Measurements from ENCODE around the gene PGA3.
"Not testable (repeated sequence)": the region's sequence is repeated elsewhere in the genome, so short reads cannot be mapped to it uniquely, and the experiment has no call there.

PGA3 gene

DNA sequence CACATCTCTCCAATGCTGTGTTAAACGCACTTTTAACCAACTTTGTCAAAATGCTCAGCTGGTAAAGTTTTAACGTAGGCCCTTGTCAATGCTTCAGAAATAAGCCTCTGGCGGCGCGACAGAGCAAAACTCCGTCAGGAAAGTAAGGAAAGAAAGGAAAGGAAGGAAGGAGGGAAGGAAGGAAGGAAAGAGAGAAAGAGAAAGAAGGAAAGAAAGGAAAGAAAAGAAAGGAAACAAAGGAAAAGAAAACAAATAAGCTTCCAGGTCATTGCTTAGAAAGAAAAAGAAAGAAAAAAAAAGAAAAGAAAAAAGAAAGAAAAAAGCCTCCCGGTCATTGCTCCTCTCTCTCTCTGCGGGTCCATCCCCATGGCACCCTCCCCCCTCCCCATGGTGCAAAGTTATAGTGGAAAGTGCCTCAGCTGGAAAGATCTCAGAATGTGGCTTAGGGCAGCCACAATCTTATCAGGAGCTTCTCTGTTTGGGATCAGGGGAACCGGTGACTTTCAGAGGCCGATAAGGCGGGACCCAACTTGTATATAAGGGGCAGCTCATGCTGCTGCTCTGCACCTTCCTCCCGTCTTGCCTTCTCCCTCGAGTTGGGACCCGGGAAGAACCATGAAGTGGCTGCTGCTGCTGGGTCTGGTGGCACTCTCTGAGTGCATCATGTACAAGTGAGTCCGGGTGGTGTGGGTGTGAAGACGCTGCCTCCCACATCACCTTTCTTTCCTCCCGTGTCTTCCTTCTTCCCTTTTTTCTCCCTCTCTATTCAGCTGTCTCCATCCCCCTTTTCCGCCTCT, at the start of gene PGA3:
TSS of gene PGA3 (plus strand) at position 566 of the 797 bp plus-strand sequence. CDS start at position 616, 50 bp downstream.
- not testable (repeated sequence) for DNase-seq (ENCODE audit: low read depth in 2 of 2)

DNA sequence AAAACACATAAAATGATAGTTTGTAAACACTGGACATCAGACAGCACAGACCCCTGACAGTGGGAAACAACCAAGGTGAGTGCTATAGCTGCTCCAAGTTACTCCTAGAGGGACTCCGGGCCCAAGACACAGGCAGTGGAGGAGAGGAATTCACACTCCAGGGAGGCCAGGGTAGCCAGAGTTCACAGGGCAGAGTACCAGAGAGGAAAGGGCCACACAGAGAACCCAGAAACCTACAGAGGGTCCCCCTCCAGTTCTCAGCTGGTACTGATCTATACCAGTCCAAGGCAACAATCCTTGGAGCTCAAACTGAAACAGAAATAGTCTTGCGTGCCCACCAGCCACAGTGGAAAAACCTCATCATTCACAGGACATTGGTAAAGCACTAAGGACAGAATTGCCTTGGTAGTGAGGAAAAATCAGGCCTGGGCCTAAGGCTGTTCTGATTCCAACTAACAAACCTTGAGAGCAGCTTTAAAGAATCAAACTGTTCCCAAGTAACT, 49.7 kb upstream of the PGA3 start:
- no peak for DNase-seq (ENCODE audit: low read depth in 2 of 2)

DNA sequence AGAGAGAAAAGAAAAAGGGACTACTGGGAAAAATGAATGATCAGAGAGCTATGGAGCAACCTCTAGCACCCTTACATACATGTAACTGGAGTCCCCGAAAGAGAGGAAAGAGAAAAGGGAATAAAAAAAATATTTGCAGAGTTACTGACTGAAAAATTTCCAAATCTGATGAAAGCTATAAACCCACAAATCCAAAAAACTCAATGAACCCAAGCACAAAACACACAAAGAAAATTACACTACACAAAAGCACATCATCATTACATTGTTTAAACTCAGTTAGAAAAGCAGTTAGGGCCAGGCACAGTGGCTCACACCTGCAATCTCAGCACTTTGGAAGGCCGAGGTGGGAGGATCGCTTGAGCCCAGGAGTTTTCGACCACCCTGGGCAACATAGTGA, 48.8 kb upstream of the PGA3 start:
- DNase-seq (ENCODE audit: low read depth in 2 of 2): no peak

DNA sequence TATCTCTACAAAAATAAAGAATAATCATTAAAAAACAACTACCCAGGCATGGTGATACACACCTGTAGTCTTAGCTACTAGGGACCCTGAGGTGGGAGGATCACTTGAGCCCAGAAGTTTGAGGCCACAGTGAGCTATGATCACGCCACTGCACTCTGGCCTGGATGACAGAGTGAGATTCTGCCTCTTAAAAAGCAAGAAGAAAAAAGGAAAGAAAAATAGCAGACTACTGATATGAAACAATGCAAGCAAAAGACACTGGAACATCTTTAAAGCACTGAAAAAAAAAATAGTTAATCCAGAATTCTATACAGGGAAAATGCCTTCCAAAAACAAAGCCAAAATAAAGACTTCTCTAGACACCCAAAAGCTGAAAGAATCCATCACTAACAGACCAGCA, 48.0 kb upstream of the PGA3 start:
- no peak for DNase-seq (ENCODE audit: low read depth in 2 of 2)

DNA sequence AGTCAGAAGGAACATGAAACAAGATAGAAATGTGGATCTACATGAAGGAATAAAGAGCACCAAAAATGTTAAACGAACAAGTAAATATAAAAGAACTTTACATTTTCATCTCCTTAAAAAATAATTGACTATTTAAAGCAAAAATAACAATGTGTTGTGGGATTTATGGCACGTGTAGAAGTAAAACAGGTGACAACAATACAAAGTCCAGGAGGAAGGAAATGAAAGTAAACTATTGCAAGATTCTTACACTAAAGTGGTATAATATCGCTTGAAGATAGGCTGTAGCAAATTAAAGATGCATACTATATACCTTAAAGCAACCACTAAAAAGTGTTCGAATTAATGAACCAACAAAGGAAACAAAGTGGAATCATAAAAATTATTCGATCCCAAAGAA, 47.6 kb upstream of the PGA3 start:
- no peak for DNase-seq (ENCODE audit: low read depth in 2 of 2)

DNA sequence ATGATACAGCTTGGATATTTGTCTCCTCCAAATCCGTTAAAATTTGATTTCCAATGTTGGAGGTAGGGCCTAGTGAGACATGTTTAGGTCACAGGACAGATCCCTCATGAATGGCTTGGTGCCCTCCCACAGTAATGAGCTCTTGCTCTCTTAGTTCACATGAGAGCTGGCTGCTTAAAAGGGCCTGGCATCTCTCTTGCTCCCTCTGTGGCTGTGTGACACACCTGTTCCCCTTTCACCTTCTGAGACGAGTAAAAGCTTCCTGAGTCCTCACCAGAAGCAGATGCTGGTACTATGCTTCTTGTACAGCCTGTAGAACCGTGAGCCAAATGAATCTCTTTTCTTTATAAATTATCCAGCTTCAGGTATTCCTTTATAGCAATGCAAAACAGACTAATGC, 45.6 kb upstream of the PGA3 start:
- DNase-seq (ENCODE audit: low read depth in 2 of 2): no peak

DNA sequence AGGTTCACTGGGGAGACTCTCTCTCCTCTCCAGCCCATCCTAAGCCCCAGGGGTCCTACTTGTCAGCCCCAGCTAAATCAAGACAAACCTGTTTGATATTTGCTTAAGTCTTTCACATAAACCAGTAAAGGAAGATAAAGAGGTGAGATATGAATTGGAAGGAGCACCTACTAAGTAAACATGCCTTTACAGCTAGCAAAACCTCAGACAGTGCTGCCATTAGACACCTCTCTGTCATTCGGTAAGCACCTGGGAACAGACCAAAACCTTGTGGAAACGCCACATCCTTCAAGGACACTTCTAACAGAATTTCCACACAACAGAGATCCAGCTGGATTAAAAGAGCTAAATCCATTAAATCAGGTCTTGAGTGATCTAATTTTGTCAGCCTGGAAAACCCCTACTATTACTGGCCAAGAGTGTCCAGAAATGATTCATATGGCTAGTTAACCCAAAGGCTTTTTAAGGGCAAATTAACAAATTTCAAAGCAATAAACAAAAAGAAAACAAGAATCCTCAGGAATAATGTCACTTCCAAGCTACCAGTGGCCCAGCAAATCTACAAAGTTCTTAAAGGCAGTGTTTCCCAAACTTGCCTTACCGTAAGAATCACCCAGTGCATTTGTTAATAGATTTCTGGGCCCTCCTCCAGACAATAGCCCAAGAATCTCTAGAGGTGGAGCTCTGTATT, 44.5 kb upstream of the PGA3 start:
- DNase-seq (ENCODE audit: low read depth in 2 of 2): no peak

DNA sequence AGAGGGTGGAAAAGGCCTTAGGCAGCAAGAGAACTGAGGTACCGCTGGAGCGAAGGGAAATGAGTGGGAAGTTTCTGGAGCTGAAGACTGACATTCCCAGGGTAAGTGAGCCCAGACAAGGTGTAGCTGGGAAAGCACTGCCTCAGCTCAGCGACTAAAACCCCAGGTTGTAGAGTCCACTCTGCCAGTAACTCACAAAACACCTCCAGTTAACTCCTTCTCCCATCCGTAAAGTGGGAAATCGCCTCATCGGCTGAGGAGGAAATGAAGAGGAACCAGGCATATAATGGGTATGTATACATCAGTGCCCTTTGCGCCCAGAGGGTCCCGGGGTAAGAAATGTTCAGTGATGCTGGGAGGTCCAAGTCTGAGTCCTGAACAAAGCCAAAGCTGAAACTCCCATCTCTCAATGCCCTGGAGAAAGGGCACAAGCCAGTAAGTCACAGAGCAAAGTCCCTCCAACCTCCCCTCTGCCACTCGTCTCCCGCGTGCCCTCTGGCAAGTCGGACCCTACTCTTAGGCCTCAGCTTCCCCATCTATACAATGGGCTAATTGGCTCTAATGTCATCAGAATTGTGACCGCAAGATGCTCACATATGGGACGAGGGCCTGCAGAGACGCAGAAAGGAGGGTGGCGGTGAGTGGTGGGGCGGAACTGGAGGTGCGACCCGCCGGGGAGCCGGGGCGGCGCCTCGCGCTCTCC, 42.7 kb upstream of the PGA3 start:
- DNase-seq (ENCODE audit: low read depth in 2 of 2): no peak

DNA sequence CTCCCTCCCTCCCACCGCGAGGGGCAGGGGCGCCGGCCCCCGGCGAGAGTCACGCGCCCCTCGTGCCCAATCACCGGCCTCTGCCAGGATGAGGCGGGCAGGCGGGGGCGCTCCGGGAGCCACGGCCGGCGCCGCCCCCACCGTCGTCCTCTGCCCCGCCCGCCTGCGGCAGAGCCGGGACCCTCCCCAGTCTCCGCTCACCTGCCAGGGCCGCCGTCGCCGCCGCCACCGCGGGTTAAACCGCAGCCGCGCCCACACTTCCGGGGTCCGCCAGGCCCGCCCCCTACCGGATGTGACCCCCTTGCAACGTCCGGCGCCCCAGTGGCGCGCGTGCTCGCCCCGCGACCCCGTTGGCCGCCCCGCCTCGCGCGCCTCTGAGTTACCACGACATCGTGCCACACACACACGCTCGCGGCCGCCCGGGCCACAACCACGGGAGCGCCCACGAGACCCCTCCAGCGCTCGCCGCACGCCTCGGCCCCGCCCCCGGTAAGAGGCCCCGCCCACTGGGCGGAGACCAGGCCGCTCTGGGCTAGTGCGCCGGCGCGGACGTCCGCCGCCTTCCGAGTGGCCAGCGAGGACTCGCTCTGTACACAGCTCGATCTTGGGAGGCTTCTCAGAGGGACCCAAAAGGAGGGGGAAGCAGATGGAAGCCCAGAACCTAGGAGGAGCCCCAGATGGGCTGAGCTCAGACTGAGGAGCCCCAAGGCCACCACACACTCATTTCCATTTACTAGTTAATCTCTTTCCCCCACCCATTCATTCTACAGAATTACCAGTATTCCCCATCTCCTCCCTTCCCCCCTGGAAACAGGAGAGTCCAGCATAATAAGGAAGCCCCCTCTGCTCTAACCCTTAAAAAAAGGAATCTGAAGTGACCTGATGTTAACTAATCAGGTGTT, 41.9 kb upstream of the PGA3 start, which contains the start of gene VPS37C:
TSS of gene VPS37C (minus strand) at position 237 of the 902 bp plus-strand sequence. CDS start 22,597 bp downstream, outside the sequence.
- DNase-seq (ENCODE audit: low read depth in 2 of 2): peak; percentile 62 to 66

DNA sequence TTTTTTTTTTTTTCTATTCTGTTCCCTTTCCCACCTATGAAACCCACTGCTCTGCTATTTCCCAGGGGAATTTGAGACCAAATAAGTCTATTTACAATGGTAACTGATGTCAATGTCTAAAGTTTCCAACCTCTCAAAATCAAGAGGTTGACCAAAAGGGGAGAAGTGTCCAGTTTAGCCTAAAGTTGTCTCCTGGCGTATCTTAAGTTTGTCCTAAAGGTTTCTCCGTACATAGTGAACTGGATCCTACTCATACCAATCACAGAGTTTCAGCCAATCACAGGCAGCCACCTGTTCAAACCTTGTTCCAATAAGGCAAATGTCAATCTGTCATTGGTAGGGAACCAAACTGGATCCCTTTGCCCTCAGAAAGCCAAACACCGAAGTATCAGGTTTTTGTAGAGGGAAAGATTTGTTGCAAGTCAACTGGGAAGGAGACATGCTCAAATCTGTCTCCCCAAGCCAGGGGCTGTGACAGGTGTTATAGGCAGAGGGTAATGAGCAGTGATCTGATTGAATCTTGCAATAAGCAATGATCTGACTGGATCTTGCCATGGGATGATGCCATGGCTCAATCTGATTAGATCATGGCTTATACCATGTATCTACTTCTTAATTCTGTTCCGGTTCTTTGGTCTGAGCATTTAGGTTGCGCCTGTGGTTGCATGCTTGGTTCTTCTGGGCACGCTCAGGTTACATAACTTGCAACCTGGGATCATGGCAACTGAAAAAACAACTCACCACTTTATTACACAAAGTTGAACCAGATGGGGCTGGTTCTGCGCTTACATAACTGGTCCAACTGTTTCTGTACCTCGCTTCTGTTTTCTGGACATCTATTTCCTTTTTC, 41.0 kb upstream of the PGA3 start:
- DNase-seq (ENCODE audit: low read depth in 2 of 2): no peak

DNA sequence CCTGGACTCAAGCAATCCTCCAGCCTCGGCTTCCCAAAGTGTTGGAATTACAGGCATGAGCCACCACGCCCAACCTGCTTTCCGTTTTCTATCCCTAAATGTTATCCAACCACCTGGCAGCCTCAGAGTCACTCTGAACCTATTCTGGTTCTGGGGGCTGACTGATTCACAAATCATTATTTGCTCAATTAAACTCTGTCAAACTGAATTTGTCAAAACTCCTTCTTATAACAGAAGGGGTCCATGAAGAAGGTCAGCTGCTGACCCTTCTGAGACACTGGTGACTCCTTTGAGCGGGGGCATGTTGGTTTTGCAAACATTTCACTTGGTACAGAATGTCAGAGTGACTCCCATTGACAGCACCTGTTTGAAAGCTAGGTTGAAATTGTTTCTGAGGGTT, 40.3 kb upstream of the PGA3 start:
- no peak for DNase-seq (ENCODE audit: low read depth in 2 of 2)

DNA sequence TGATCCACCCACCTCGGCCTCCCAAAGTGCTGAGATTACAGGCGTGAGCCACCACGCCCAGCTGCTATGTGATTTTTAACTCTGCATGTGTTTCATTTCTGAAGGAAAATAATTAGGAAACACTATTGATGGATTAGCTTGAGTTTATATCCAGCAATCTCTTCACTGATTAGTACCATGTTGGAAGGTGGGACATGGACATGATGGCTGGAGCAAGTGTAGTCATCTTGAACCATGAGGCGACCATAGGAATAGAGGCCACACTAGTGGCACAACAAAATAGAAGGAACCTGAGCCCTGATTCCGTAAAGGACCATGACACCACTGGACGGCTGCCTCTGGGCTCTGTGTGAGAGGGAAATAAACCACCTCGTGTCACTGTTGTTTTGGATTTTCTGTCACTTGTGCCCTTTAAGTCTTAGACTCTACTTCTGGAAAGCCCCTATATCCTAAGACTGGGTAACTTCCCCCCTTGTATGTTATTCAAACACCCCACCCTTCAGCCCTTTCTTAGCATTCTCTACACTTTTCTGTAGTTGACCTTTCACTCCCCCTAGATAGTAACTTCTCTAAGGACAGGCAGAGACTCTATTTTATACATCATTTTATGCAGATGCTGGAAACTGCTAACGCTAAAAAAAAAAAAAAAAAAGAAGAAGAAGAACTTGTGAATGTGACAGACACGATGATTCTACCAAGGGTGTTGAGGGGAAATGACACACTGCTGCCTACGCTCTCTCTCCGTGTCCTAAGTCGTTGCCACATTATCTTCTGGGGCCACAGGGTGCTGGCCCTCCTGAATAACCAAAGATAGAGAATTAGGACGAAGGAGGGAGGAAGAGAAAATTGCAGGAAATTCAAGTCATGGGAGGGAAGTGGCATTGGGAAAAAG, 39.4 kb upstream of the PGA3 start:
- no peak for DNase-seq (ENCODE audit: low read depth in 2 of 2)

DNA sequence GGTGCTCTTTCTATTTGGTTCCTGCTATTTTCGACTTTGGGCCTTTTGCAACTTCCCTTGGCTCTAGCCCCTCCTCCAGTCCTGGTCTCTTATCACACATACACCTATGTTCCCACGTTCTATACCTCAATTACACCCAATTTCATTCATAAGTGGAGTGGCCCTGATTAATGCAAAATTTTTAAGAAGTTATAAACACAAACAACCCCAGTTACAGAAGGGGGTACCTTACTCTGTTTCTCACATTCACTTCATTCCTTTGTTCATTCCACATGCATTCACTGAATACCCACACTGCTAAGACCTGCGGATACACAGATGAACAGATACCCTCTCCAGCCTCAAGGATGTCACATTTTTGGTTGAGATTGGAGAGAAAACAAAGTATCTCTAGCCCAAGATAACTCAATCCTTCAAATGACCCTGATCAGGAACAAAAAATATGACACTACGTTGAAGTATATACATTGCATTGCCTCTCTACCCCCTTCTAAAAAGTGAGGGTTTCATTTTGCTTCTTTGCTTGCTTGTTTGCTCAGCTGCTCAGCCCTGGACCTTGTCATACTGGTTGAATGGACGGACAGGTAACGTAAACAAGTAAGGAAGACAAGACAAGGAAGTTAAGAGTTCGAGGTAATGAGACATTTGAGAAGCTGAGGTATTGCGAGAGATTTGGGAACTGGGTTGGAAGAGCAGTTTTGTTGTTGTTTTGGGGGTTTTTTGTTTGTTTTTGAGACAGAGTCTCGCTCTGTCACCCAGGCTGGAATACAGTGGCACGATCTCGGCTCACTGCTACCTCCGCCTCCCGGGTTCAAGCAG, 38.5 kb upstream of the PGA3 start:
- DNase-seq (ENCODE audit: low read depth in 2 of 2): no peak

DNA sequence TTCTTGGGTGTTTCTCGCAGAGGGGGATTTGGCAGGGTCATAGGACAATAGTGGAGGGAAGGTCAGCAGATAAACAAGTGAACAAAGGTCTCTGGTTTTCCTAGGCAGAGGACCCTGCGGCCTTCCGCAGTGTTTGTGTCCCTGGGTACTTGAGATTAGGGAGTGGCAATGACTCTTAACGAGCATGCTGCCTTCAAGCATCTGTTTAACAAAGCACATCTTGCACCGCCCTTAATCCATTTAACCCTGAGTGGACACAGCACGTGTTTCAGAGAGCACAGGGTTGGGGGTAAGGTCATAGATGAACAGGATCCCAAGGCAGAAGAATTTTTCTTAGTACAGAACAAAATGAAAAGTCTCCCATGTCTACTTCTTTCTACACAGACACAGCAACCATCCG, 37.5 kb upstream of the PGA3 start:
- DNase-seq (ENCODE audit: low read depth in 2 of 2): not testable (repeated sequence)

DNA sequence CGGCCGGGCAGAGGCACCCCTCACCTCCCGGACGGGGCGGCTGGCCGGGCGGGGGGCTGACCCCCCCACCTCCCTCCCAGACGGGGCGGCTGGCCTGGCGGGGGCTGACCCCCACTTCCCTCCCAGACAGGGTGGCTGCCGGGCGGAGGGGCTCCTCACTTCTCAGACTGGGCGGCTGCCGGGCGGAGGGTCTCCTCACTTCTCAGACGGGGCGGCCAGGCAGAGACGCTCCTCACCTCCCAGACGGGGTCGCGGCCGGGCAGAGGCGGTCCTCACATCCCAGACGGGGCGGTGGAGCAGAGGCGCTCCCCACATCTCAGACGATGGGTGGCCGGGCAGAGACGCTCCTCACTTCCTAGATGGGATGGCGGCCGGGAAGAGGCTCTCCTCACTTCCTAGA, 37.0 kb upstream of the PGA3 start:
- not testable (repeated sequence) for DNase-seq (ENCODE audit: low read depth in 2 of 2)

DNA sequence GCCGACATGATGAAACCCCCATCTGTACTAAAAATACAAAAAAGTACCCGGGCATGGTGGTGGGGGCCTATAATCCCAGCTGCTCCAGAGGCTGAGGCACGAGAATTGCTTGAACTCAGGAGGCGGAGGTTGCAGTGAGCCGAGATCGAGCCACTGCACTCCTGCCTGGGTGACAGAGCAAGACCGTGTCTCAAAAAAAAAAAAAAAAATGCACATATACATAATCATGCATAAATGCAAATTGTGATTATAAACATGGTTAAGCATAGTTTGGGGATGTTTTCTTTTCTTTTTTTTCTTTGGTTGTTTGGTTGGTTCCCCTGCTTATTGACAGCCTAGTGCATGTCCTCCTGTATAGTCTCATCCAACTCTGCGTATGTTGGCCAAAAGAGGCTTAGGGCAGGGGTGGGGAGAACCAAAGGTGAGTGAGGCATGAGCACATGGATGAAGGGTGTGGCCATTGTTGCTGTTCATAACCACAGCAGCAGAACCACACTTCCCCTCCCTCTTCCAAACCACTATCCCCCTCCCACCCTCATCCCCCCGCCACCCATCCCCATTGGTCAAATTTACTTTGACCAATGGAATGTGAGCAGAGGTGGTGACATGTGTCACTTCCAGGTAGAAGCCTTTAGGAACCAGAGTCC, 35.1 kb upstream of the PGA3 start:
- DNase-seq (ENCODE audit: low read depth in 2 of 2): no peak

DNA sequence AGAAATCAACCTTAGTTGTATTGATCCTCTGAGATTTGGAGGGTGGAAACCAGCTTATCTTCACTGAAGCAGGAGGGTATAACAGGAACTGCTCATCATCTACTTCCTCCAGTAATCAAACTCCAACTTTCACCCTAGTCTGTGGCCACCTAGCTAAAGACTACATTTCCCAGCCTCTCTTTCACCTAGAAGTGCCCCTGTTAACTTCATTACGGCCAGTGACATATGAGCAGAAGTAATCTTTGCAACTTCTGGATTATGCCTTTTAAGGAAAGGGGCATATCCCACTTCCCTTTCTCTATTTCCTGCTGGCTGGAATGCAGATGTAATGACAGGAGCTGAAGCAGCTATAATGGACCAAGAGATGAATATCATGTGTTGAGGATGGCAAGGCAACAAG, 34.5 kb upstream of the PGA3 start:
- no peak for DNase-seq (ENCODE audit: low read depth in 2 of 2)

DNA sequence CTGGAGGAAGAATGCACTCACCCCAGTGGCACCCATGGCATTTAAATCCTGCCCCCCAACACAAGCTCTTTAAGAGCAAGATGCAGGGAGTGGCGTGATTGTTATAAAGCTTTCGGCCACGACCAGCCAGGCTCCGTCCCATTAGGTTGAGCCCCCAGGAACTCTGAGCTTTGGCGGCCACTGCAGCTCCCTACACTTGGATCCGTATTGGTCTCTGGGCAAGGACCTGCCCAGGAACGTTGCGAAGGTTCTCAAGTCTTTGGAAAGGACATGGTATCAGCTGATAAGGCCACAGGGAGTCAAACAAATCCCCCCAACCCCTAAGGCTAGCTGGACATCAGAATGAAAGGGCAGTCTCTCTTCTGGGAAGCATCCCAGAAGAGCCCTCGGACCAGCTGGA, 32.7 kb upstream of the PGA3 start:
- no peak for DNase-seq (ENCODE audit: low read depth in 2 of 2)

Measured in fibroblast of skin of left biceps (primary cell).